ENCODE measurements around the gene TSPAN4. TPM values are rescaled to one million over a fixed set of nuclear protein-coding genes. Genes with fewer than 3 reads are reported as not detected.

TSPAN4 gene
- total and polyA plus RNA-seq, 9 of the 15 experiments (the other 6 are each of a cell fraction or from before 2014, with no cell fraction given), result 0.07 to 31.0 (median 15.7) TPM

DNA sequence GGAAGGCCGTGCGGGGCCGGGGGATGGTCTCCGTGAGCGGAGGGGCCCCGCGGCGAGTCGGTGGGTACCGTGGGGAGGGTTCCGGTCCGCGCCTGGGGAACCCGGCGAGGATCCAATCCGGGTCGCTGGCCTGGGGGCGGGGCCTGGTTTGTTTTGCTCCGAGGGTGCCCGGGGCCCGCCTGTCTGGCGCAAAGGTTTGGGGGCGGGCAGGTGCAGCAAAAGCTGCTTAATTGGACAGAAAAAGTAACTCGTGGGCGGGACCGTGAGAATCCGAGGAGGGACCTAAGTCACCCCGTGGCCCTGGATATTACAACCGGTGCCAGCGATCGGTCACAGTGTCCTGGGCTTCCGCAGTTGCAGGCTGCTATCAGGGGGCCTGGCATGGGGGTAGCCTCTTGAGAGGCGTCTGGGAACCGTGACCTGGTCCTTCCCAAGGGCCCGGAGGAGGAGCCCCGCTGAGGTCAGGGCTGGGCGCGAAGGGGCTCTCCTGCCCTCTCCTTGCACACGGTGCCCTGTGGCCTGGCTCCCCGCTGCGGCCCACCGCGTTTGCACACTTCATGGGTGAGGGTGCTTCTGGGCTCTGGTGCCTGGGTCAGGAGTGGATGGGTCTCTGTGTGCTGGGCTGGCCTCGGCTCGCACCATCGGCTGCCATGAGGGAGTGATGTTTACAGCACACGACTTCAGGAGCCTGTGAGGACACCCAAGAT, 22.6 kb upstream of the TSPAN4 start (continued):
- TF ChIP-seq RBM25 (IDR thresholded peaks at IDR 0.05; ENCODE audit: low read depth, low read length, severe bottlenecking) (no peak), NR2C1 (IDR thresholded peaks at IDR 0.05) (peak; percentile 50; the same call in 1 of the 2 replicates), NR2C1 (tag; IDR thresholded peaks at IDR 0.05) (0 out of 2 replicates have a peak, but pooled peaks have one; percentile 16), STAG1 (CRISPR knock-in tag; IDR thresholded peaks at IDR 0.05; ENCODE audit: borderline replicate concordance) (0 out of 2 replicates have a peak, but pooled peaks have one; percentile 27), SMAD1 (IDR thresholded peaks at IDR 0.05; ENCODE audit: low read depth, low read length, partially characterized antibody) (no peak), SNIP1 (IDR thresholded peaks at IDR 0.05; ENCODE audit: low read depth) (no peak), E2F3 (CRISPR knock-in tag; IDR thresholded peaks at IDR 0.05) (0 out of 2 replicates have a peak, but pooled peaks have one; percentile 39), SREBF1 (IDR thresholded peaks at IDR 0.05; ENCODE audit: borderline replicate concordance, low read depth, low read length) (no peak), GABPA (tag; conservative IDR thresholded peaks at IDR 0.05; ENCODE audit: low read depth) (peak; percentile 83), PCBP1 (IDR thresholded peaks at IDR 0.05; ENCODE audit: low read depth, low read length, poor library complexity, severe bottlenecking) (peak; percentile 65), ATF7 (IDR thresholded peaks at IDR 0.05) (no peak), ZNF316 (IDR thresholded peaks at IDR 0.05) (no peak), NR3C1 (CRISPR knock-in tag; IDR thresholded peaks at IDR 0.05) (0 out of 2 replicates have a peak, but pooled peaks have one; percentile 45), PHB (CRISPR knock-in tag; IDR thresholded peaks at IDR 0.05) (no peak), NRF1 (conservative IDR thresholded peaks at IDR 0.05 in 1 of 2, IDR thresholded peaks at IDR 0.05 in 1 of 2) (peak in 1 of 2 experiments; percentile 35; a peak in 2 of 4 replicates)
- TF ChIP-seq, protein P1, sequence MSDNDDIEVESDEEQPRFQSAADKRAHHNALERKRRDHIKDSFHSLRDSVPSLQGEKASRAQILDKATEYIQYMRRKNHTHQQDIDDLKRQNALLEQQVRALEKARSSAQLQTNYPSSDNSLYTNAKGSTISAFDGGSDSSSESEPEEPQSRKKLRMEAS (CRISPR knock-in tag; IDR thresholded peaks at IDR 0.05), result peak; percentile 18; the same call in 1 of the 2 replicates
- TF ChIP-seq, protein P2, sequence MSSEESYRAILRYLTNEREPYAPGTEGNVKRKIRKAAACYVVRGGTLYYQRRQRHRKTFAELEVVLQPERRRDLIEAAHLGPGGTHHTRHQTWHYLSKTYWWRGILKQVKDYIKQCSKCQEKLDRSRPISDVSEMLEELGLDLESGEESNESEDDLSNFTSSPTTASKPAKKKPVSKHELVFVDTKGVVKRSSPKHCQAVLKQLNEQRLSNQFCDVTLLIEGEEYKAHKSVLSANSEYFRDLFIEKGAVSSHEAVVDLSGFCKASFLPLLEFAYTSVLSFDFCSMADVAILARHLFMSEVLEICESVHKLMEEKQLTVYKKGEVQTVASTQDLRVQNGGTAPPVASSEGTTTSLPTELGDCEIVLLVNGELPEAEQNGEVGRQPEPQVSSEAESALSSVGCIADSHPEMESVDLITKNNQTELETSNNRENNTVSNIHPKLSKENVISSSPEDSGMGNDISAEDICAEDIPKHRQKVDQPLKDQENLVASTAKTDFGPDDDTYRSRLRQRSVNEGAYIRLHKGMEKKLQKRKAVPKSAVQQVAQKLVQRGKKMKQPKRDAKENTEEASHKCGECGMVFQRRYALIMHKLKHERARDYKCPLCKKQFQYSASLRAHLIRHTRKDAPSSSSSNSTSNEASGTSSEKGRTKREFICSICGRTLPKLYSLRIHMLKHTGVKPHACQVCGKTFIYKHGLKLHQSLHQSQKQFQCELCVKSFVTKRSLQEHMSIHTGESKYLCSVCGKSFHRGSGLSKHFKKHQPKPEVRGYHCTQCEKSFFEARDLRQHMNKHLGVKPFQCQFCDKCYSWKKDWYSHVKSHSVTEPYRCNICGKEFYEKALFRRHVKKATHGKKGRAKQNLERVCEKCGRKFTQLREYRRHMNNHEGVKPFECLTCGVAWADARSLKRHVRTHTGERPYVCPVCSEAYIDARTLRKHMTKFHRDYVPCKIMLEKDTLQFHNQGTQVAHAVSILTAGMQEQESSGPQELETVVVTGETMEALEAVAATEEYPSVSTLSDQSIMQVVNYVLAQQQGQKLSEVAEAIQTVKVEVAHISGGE (CRISPR knock-in tag; IDR thresholded peaks at IDR 0.05), result peak in 1 of 3 experiments; percentile 44; a peak in 2 of 6 replicates
- TF ChIP-seq, protein P3, sequence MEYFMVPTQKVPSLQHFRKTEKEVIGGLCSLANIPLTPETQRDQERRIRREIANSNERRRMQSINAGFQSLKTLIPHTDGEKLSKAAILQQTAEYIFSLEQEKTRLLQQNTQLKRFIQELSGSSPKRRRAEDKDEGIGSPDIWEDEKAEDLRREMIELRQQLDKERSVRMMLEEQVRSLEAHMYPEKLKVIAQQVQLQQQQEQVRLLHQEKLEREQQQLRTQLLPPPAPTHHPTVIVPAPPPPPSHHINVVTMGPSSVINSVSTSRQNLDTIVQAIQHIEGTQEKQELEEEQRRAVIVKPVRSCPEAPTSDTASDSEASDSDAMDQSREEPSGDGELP (CRISPR knock-in tag; IDR thresholded peaks at IDR 0.05; ENCODE audit: borderline replicate concordance), result peak; percentile 42; the same call in 1 of the 2 replicates
- TF ChIP-seq, protein P4, sequence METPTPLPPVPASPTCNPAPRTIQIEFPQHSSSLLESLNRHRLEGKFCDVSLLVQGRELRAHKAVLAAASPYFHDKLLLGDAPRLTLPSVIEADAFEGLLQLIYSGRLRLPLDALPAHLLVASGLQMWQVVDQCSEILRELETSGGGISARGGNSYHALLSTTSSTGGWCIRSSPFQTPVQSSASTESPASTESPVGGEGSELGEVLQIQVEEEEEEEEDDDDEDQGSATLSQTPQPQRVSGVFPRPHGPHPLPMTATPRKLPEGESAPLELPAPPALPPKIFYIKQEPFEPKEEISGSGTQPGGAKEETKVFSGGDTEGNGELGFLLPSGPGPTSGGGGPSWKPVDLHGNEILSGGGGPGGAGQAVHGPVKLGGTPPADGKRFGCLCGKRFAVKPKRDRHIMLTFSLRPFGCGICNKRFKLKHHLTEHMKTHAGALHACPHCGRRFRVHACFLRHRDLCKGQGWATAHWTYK (CRISPR knock-in tag; IDR thresholded peaks at IDR 0.05), result peak; percentile 61; the same call in 1 of the 2 replicates
- TF ChIP-seq, protein P5, sequence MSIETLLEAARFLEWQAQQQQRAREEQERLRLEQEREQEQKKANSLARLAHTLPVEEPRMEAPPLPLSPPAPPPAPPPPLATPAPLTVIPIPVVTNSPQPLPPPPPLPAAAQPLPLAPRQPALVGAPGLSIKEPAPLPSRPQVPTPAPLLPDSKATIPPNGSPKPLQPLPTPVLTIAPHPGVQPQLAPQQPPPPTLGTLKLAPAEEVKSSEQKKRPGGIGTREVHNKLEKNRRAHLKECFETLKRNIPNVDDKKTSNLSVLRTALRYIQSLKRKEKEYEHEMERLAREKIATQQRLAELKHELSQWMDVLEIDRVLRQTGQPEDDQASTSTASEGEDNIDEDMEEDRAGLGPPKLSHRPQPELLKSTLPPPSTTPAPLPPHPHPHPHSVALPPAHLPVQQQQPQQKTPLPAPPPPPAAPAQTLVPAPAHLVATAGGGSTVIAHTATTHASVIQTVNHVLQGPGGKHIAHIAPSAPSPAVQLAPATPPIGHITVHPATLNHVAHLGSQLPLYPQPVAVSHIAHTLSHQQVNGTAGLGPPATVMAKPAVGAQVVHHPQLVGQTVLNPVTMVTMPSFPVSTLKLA (conservative IDR thresholded peaks at IDR 0.05), result peak; percentile 39 to 46; a peak in 2 of 4 replicates

Measured in K562 (cell line).